K562 (cell line): ENCODE results near the gene RABL3. TPM values are rescaled to one million over a fixed set of nuclear protein-coding genes. Genes with fewer than 3 reads are reported as not detected.

Source experiments
- ATAC-seq: fragments of 200-7000 bp; cut with Tn5 transposase; 3 replicates; pipeline ENCODE4 v1.9.1; 2020; ENCODE audit warnings: moderate library complexity
- BruUV-seq: library from RNA; stranded (reverse); fragments of 400-500 nt; replicated peaks from 2 replicates; lab custom pipeline; 2021; lab: Mats Ljungman, UMichigan
- CTCF ChIA-PET: fragments of 300-600 bp; formaldehyde crosslinking; extraction: SDS; loops from one replicate; lab custom pipeline; 2021; ENCODE audit warnings: low intra/inter-chr PET ratio; lab: Yijun Ruan, JAX
- POLR2A ChIA-PET: fragments of 300-600, 350-650 bp; sonication (Branson Sonifier 250); formaldehyde crosslinking; extraction: SDS; loops from one replicate; lab custom pipeline; 2021; ENCODE audit warnings: antibody characterized with exemption, inconsistent platforms; lab: Yijun Ruan, JAX
- DNase-seq, 4 experiments: peaks; one replicate each; pipeline versions ENCODE4 v3.0.0 to v3.0.0-alpha.2; 2011 to 2018; ENCODE audit warnings: low spot score in 3 of 4, mixed read lengths in 3 of 4; ENCODE audit errors: extremely low read depth in 1 of 4
- FAIRE-seq: peaks from 2 replicates; lab custom pipeline; 2011; peaks lifted over from hg19 to GRCh38; lab: Jason Lieb, UNC
- H2AFZ ChIP-seq: 2 replicates; pipeline ENCODE4 v1.6.0; 2011; ENCODE audit warnings: low read depth, low read length, control low read depth, inconsistent platforms
- H3K27ac ChIP-seq: fragments of 200-600 bp; 3 replicates; pipeline ENCODE4 v1.8.0; 2011; ENCODE audit warnings: low read depth, mild to moderate bottlenecking, control low read depth, inconsistent platforms, low read length, moderate library complexity, mixed read lengths; ENCODE audit errors: extremely low read depth
- H3K27me3 ChIP-seq, 2 experiments: fragments of 300-600 bp in 1 of 2; 2 replicates in 1 of 2; 3 replicates in 1 of 2; pipeline versions ENCODE4 v1.6.0 to v1.8.0; 2011; ENCODE audit warnings: inconsistent platforms in 2 of 2, low read length in 2 of 2, mild to moderate bottlenecking in 1 of 2, mixed read lengths in 1 of 2, moderate library complexity in 1 of 2; ENCODE audit not compliant: control insufficient read depth in 2 of 2, insufficient read depth in 2 of 2
- H3K36me3 ChIP-seq: fragments of 300-600 bp; 3 replicates; pipeline ENCODE4 v1.8.0; 2011; ENCODE audit warnings: mild to moderate bottlenecking, low read length, inconsistent platforms; ENCODE audit not compliant: control insufficient read depth, insufficient read depth
- H3K4me1 ChIP-seq, 2 experiments: fragments of 200-600 bp in 1 of 2; replicated peaks in 1 of 2; 2 replicates in 1 of 2; 3 replicates in 1 of 2; pipeline versions ENCODE4 v1.5.1 to v1.8.0; 2011; ENCODE audit warnings: inconsistent platforms in 2 of 2, low read length in 2 of 2, mild to moderate bottlenecking in 1 of 2, mixed read lengths in 1 of 2, moderate library complexity in 1 of 2; ENCODE audit not compliant: control insufficient read depth in 2 of 2, insufficient read depth in 2 of 2
- H3K4me2 ChIP-seq: 2 replicates; pipeline ENCODE4 v1.6.1; 2011; ENCODE audit warnings: low read length, control low read depth, inconsistent platforms, mixed read lengths; ENCODE audit not compliant: insufficient read depth
- H3K4me3 ChIP-seq: fragments of 200-600 bp; sonication (generic), shearing (Covaris generic); 2 replicates; pipeline ENCODE4 v1.5.1; 2016; ENCODE audit warnings: control low read depth, inconsistent platforms
- H3K79me2 ChIP-seq: fragments of 200-600 bp; 3 replicates; pipeline ENCODE4 v1.8.0; 2011; ENCODE audit warnings: low read length, inconsistent platforms; ENCODE audit not compliant: control insufficient read depth, insufficient read depth
- H3K9ac ChIP-seq, 2 experiments: 2 replicates each; pipeline versions ENCODE4 v1.6.0 to v1.6.1; 2011; ENCODE audit warnings: low read depth in 2 of 2, low read length in 2 of 2, control low read depth in 1 of 2, inconsistent platforms in 1 of 2, mild to moderate bottlenecking in 1 of 2, mixed read lengths in 1 of 2; ENCODE audit not compliant: insufficient read depth in 1 of 2
- H3K9me1 ChIP-seq: one replicate; pipeline ENCODE4 v1.6.0; 2011; ENCODE audit warnings: inconsistent platforms, mild to moderate bottlenecking, low read length, moderate library complexity; ENCODE audit not compliant: control insufficient read depth, insufficient read depth
- H3K9me3 ChIP-seq: replicated peaks from 2 replicates; pipeline ENCODE4 v1.5.1; 2011; ENCODE audit warnings: low read depth, low read length, inconsistent platforms; ENCODE audit not compliant: control insufficient read depth, insufficient read depth
- H4K20me1 ChIP-seq: replicated peaks from 2 replicates; pipeline ENCODE4 v1.6.1; 2011; ENCODE audit warnings: low read length, inconsistent platforms, mixed read lengths; ENCODE audit not compliant: control insufficient read depth, insufficient read depth
- ARHGAP35 ChIP-seq: fragments of 450-650 bp; IDR thresholded peaks from 2 replicates; pipeline ENCODE4 v1.6.1; 2018; ENCODE audit not compliant: partially characterized antibody
- CXXC5 ChIP-seq: fragments of 250-450 bp; sonication (Bioruptor Pico); IDR thresholded peaks from 2 replicates; pipeline ENCODE4 v1.8.0; 2022; ENCODE audit warnings: inconsistent platforms, mild to moderate bottlenecking, moderate library complexity
- ERF ChIP-seq: fragments of 450-650 bp; formaldehyde crosslinking; IDR thresholded peaks from 2 replicates; pipeline ENCODE4 v1.4.0; 2020; ENCODE audit warnings: mild to moderate bottlenecking, mixed read lengths
- ETS2 ChIP-seq: IDR thresholded peaks from 2 replicates; pipeline ENCODE4 v1.6.1; 2016; ENCODE audit warnings: borderline replicate concordance, missing genetic modification characterization, mild to moderate bottlenecking, moderate library complexity, missing compliant biosample characterization; ENCODE audit not compliant: poor library complexity, severe bottlenecking
- GATAD2A ChIP-seq: fragments of 450-650 bp; IDR thresholded peaks from 2 replicates; pipeline ENCODE4 v1.6.1; 2017
- MCM7 ChIP-seq, 2 experiments: fragments of 450-650 bp; IDR thresholded peaks; 2 replicates each; pipeline ENCODE4 v1.6.1; 2016 to 2018
- POLR2A ChIP-seq: fragments of 450-650 bp; conservative IDR thresholded peaks from 2 replicates; pipeline ENCODE4 v1.6.1; 2016
- RBBP5 ChIP-seq: fragments of 200-600 bp; sonication (generic); IDR thresholded peaks from 2 replicates; pipeline ENCODE4 v1.6.1; 2012; ENCODE audit warnings: borderline replicate concordance, mild to moderate bottlenecking, low read length, control low read depth, inconsistent platforms; ENCODE audit not compliant: insufficient read depth, poor library complexity, severe bottlenecking
- SAFB2 ChIP-seq: fragments of 200-400 bp; formaldehyde crosslinking; IDR thresholded peaks from 2 replicates; pipeline ENCODE4 v1.6.1; 2018; ENCODE audit warnings: borderline replicate concordance, low read length, low read depth, moderate library complexity; ENCODE audit not compliant: severe bottlenecking
- SIRT6 ChIP-seq: IDR thresholded peaks from one replicate; pipeline ENCODE4 v1.6.1; 2012; ENCODE audit warnings: low read depth, mild to moderate bottlenecking, control low read depth, inconsistent platforms, low read length, moderate library complexity
- SLC30A9 ChIP-seq: fragments of 250-450 bp; sonication (Bioruptor Pico); IDR thresholded peaks from 2 replicates; pipeline ENCODE4 v1.8.0; 2022; ENCODE audit warnings: mild to moderate bottlenecking, moderate library complexity
- SOX6 ChIP-seq: fragments of 450-650 bp; IDR thresholded peaks from 2 replicates; pipeline ENCODE4 v1.6.1; 2014; ENCODE audit warnings: mild to moderate bottlenecking
- ZFX ChIP-seq: sonication (generic); formaldehyde crosslinking; IDR thresholded peaks from 2 replicates; pipeline ENCODE4 v1.8.0; 2022; ENCODE audit warnings: mild to moderate bottlenecking, missing genetic modification reagents, moderate library complexity
- ZNF124 ChIP-seq: sonication (generic); formaldehyde crosslinking; IDR thresholded peaks from 2 replicates; pipeline ENCODE4 v1.8.1; 2022; ENCODE audit warnings: missing genetic modification reagents
- in situ Hi-C: fragments of 300-500 bp; cut with MboI; formaldehyde crosslinking; loops from 4 replicates; pipeline ENCODE4 v1.15.0; 2018; ENCODE audit warnings: inconsistent platforms, mixed read lengths
- intact Hi-C: fragments of 100-400 bp; cut with micrococcal nuclease; formaldehyde crosslinking; loops from 2 replicates; pipeline ENCODE4 v1.14.2; 2022
- polyA plus RNA-seq, 8 experiments: library from polyadenylated mRNA; depleted of rRNA in 4 of 8; stranded (reverse) in 5 of 8; unstranded in 3 of 8; fragments of >200 nt; fragmentation: Nextera tagmentation in 2 of 8; fragmentation: Illumina TruSeq in 1 of 8; extraction: Ambion mirVana in 2 of 8; extraction: Trizol in 1 of 8; gene quantifications; 2 replicates each; pipeline versions ENCODE4 v1.2.1 to v1.2.3, GENCODE V29; 2011 to 2014; ENCODE audit warnings: inconsistent platforms in 1 of 8, missing spikeins in 1 of 8
- total RNA-seq, 7 experiments: library from RNA; depleted of rRNA in 6 of 7; stranded (reverse); fragments of >200 nt in 6 of 7; fragmentation: Illumina TruSeq in 2 of 7; extraction: Trizol in 2 of 7; gene quantifications; 2 replicates each; pipeline versions ENCODE4 v1.2.1 to v1.2.3, GENCODE V29; 2011 to 2021; ENCODE audit warnings: low replicate concordance in 1 of 7
- TF ChIP-seq, protein P1 (sequence below), 2 experiments: fragments of 450-650 bp; conservative IDR thresholded peaks; 2 replicates each; pipeline ENCODE4 v1.6.1; 2017; ENCODE audit warnings: mild to moderate bottlenecking in 2 of 2, moderate library complexity in 2 of 2
- TF ChIP-seq, protein P2 (sequence below): fragments of 450-650 bp; IDR thresholded peaks from 2 replicates; pipeline ENCODE4 v1.6.1; 2014; ENCODE audit warnings: low read depth, mild to moderate bottlenecking, moderate library complexity, borderline replicate concordance
- TF ChIP-seq, protein P3 (sequence below), 2 experiments: fragments of 450-650 bp; IDR thresholded peaks; 2 replicates each; pipeline ENCODE4 v1.6.1; 2016
- TF ChIP-seq, protein P4 (sequence below): fragments of 250-450 bp; sonication (Bioruptor Pico); IDR thresholded peaks from 2 replicates; pipeline ENCODE4 v1.8.0; 2021; ENCODE audit warnings: moderate library complexity, mild to moderate bottlenecking, inconsistent platforms

The RABL3 gene
- total and polyA plus RNA-seq, 9 of the 15 experiments (the other 6 are each of a cell fraction or from before 2014, with no cell fraction given), result 6.5 to 30.7 (median 12.3) TPM

DNA sequence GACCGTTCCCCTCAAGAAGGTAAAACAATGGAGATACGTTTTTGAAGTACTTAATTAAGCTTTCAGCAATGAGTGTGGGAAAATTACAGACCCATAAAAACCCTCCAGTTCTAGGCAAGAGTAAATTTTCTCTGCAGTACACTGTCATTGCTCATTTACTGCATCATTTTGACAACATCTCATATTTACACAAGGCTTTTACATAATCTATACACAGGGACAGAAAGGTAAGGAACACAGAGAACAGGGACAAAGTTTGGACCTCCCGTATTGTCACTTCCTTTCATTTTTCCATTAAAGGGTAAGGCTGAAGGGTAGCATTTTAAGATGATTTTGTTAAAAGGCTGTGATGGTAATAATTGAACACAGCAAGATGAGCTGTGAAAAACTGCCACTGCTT lies 52.9 kb downstream of the RABL3 start (continued):
- TF ChIP-seq, protein P1, sequence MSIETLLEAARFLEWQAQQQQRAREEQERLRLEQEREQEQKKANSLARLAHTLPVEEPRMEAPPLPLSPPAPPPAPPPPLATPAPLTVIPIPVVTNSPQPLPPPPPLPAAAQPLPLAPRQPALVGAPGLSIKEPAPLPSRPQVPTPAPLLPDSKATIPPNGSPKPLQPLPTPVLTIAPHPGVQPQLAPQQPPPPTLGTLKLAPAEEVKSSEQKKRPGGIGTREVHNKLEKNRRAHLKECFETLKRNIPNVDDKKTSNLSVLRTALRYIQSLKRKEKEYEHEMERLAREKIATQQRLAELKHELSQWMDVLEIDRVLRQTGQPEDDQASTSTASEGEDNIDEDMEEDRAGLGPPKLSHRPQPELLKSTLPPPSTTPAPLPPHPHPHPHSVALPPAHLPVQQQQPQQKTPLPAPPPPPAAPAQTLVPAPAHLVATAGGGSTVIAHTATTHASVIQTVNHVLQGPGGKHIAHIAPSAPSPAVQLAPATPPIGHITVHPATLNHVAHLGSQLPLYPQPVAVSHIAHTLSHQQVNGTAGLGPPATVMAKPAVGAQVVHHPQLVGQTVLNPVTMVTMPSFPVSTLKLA (conservative IDR thresholded peaks at IDR 0.05), result no peak
- TF ChIP-seq ZNF124 (CRISPR knock-in tag) (no peak), ZFX (CRISPR knock-in tag) (no peak), MCM7 (IDR thresholded peaks at IDR 0.05) (no peak), SOX6 (no peak), ETS2 (no peak), GATAD2A (no peak), SIRT6 (no peak), ARHGAP35 (no peak), CXXC5 (CRISPR knock-in tag) (no peak), RBBP5 (no peak), ERF (CRISPR knock-in tag) (no peak)

DNA sequence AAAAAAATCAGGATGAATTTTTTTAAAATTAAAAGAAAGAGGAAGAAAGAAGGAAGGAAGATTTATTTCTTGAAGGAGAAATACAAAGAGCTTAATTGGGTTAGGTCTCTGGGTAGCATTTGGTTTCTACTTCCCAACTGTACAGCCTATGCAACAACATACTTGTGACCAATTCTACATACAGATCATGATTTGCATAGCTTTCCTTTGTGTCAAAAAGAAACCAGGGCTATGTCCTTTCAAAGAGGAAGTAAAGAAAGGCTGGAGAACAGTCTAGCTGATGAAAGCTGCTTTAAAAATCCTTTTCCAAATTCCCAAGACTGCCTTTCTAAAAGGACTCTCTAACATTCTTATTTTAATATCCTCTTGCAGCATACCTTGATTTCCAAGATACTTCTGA lies 54.2 kb downstream of the RABL3 start:
- no peak overlapping the region for H3K4me2 ChIP-seq
- TF ChIP-seq SAFB2 (no peak), SLC30A9 (CRISPR knock-in tag) (no peak), POLR2A (no peak)
- TF ChIP-seq, protein P2, sequence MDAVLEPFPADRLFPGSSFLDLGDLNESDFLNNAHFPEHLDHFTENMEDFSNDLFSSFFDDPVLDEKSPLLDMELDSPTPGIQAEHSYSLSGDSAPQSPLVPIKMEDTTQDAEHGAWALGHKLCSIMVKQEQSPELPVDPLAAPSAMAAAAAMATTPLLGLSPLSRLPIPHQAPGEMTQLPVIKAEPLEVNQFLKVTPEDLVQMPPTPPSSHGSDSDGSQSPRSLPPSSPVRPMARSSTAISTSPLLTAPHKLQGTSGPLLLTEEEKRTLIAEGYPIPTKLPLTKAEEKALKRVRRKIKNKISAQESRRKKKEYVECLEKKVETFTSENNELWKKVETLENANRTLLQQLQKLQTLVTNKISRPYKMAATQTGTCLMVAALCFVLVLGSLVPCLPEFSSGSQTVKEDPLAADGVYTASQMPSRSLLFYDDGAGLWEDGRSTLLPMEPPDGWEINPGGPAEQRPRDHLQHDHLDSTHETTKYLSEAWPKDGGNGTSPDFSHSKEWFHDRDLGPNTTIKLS, result no peak
- TF ChIP-seq, protein P3, sequence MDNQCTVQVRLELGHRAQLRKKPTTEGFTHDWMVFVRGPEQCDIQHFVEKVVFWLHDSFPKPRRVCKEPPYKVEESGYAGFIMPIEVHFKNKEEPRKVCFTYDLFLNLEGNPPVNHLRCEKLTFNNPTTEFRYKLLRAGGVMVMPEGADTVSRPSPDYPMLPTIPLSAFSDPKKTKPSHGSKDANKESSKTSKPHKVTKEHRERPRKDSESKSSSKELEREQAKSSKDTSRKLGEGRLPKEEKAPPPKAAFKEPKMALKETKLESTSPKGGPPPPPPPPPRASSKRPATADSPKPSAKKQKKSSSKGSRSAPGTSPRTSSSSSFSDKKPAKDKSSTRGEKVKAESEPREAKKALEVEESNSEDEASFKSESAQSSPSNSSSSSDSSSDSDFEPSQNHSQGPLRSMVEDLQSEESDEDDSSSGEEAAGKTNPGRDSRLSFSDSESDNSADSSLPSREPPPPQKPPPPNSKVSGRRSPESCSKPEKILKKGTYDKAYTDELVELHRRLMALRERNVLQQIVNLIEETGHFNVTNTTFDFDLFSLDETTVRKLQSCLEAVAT (IDR thresholded peaks at IDR 0.05), result no peak
- TF ChIP-seq, protein P4, sequence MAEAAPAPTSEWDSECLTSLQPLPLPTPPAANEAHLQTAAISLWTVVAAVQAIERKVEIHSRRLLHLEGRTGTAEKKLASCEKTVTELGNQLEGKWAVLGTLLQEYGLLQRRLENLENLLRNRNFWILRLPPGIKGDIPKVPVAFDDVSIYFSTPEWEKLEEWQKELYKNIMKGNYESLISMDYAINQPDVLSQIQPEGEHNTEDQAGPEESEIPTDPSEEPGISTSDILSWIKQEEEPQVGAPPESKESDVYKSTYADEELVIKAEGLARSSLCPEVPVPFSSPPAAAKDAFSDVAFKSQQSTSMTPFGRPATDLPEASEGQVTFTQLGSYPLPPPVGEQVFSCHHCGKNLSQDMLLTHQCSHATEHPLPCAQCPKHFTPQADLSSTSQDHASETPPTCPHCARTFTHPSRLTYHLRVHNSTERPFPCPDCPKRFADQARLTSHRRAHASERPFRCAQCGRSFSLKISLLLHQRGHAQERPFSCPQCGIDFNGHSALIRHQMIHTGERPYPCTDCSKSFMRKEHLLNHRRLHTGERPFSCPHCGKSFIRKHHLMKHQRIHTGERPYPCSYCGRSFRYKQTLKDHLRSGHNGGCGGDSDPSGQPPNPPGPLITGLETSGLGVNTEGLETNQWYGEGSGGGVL, result no peak

More for the DNA sequence above, 54.2 kb downstream of the RABL3 start:
- H3K9me3 ChIP-seq, result no peaks in the 10 kb centered on the region
- no peaks in the 10 kb centered on the region for H3K79me2 ChIP-seq
- CTCF ChIA-PET, result no interaction called here
- no peaks in the 10 kb centered on the region for H3K9me1 ChIP-seq
- no peak overlapping the region for H3K4me3 ChIP-seq
- ATAC-seq, result no peak
- H3K4me1 ChIP-seq, result peaks cover 0 to under 1% of the 10 kb centered on the region in 2 experiments; a peak in 1 of 5 replicates
- POLR2A ChIA-PET, result no interaction called here
- no peak for FAIRE-seq
- H2AFZ ChIP-seq, result no peak overlapping the region
- 0 out of 3 replicates have a peak, but pooled peaks cover 3% of the 10 kb centered on the region for H3K36me3 ChIP-seq
- H4K20me1 ChIP-seq, result no peaks in the 10 kb centered on the region
- intact Hi-C loops, result no loop called here
- DNase-seq, result no peak
- no peak overlapping the region for H3K27ac ChIP-seq
- TSS peak; percentile 31 for BruUV-seq
- in situ Hi-C loops, result no loop called here
- H3K9ac ChIP-seq, result no peak overlapping the region
- H3K27me3 ChIP-seq, result no peaks in the 10 kb centered on the region
